ENCODE measurements around the gene MYT1.

- TF ChIP-seq, protein P1, sequence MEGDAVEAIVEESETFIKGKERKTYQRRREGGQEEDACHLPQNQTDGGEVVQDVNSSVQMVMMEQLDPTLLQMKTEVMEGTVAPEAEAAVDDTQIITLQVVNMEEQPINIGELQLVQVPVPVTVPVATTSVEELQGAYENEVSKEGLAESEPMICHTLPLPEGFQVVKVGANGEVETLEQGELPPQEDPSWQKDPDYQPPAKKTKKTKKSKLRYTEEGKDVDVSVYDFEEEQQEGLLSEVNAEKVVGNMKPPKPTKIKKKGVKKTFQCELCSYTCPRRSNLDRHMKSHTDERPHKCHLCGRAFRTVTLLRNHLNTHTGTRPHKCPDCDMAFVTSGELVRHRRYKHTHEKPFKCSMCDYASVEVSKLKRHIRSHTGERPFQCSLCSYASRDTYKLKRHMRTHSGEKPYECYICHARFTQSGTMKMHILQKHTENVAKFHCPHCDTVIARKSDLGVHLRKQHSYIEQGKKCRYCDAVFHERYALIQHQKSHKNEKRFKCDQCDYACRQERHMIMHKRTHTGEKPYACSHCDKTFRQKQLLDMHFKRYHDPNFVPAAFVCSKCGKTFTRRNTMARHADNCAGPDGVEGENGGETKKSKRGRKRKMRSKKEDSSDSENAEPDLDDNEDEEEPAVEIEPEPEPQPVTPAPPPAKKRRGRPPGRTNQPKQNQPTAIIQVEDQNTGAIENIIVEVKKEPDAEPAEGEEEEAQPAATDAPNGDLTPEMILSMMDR (conservative IDR thresholded peaks at IDR 0.05): no peak
- no peak for TF ChIP-seq ZFX (IDR thresholded peaks at IDR 0.05)
Measured at GRCh38 chr20:64140061-64140931, 24.0 kb upstream of the MYT1 start.
